HepG2 (cell line): ENCODE data around the gene NXN. TPM values are rescaled to one million over a fixed set of nuclear protein-coding genes. Genes with fewer than 3 reads are reported as not detected.

Source experiments
- CTCF ChIP-seq: sonication (generic); formaldehyde crosslinking; IDR thresholded peaks from 2 replicates; pipeline ENCODE4 v1.5.0; 2020; ENCODE audit warnings: mild to moderate bottlenecking, missing genetic modification reagents, moderate library complexity
- DNMT1 ChIP-seq: sonication (generic); formaldehyde crosslinking; IDR thresholded peaks from 2 replicates; pipeline ENCODE4 v1.5.1; 2020; ENCODE audit warnings: mild to moderate bottlenecking, missing genetic modification reagents
- E2F2 ChIP-seq: sonication (generic); formaldehyde crosslinking; IDR thresholded peaks from 2 replicates; pipeline ENCODE4 v1.4.0; 2020; ENCODE audit warnings: missing genetic modification reagents, borderline replicate concordance
- FOXP1 ChIP-seq, 2 experiments: fragments of 450-650 bp in 1 of 2; IDR thresholded peaks; 2 replicates each; pipeline ENCODE4 v1.6.1; 2017 to 2018; ENCODE audit warnings: antibody characterized with exemption in 1 of 2
- KDM5A ChIP-seq: fragments of 200-600 bp; sonication (generic); IDR thresholded peaks from 2 replicates; pipeline ENCODE4 v1.7.0; 2018; ENCODE audit warnings: antibody characterized with exemption, mild to moderate bottlenecking, low read length, borderline replicate concordance
- NFKB2 ChIP-seq: sonication (generic); formaldehyde crosslinking; IDR thresholded peaks from 2 replicates; pipeline ENCODE4 v1.4.0; 2020; ENCODE audit warnings: missing genetic modification reagents, borderline replicate concordance
- POLR2A ChIP-seq, 2 experiments: IDR thresholded peaks; 2 replicates each; pipeline ENCODE4 v1.6.1; 2011; ENCODE audit warnings: low read depth in 2 of 2, low read length in 2 of 2, mild to moderate bottlenecking in 1 of 2, moderate library complexity in 1 of 2; ENCODE audit not compliant: insufficient read depth in 1 of 2
- TMF1 ChIP-seq: sonication (generic); formaldehyde crosslinking; IDR thresholded peaks from 2 replicates; pipeline ENCODE4 v1.8.1; 2022; ENCODE audit warnings: low read depth, missing genetic modification reagents
- ZBTB40 ChIP-seq, 2 experiments: fragments of 450-650 bp in 1 of 2; sonication (generic) in 1 of 2; formaldehyde crosslinking in 1 of 2; IDR thresholded peaks; 2 replicates each; pipeline versions ENCODE4 v1.6.1 to v1.8.0; 2016 to 2022; ENCODE audit warnings: antibody characterized with exemption in 1 of 2, mild to moderate bottlenecking in 1 of 2, missing genetic modification reagents in 1 of 2
- ZNF20 ChIP-seq: sonication (generic); formaldehyde crosslinking; IDR thresholded peaks from 2 replicates; pipeline ENCODE4 v1.4.0; 2020; ENCODE audit warnings: mild to moderate bottlenecking, moderate library complexity, missing genetic modification reagents
- ZNF256 ChIP-seq: sonication (generic); formaldehyde crosslinking; conservative IDR thresholded peaks from 2 replicates; pipeline ENCODE4 v1.4.0; 2020; ENCODE audit warnings: missing genetic modification reagents
- ZNF276 ChIP-seq: sonication (generic); formaldehyde crosslinking; IDR thresholded peaks from 2 replicates; pipeline ENCODE4 v1.4.0; 2020; ENCODE audit warnings: mild to moderate bottlenecking, low read depth, missing genetic modification reagents
- ZNF562 ChIP-seq: sonication (generic); formaldehyde crosslinking; IDR thresholded peaks from 2 replicates; pipeline ENCODE4 v1.8.0; 2022; ENCODE audit warnings: missing genetic modification reagents, borderline replicate concordance
- polyA plus RNA-seq, 8 experiments: library from polyadenylated mRNA; depleted of rRNA in 3 of 8; stranded (reverse) in 7 of 8; unstranded in 1 of 8; fragments of >200 nt; fragmentation: Illumina TruSeq in 4 of 8; extraction: Trizol in 4 of 8; gene quantifications; 2 replicates each; pipeline versions ENCODE4 v1.2.1 to v1.2.3, GENCODE V29; 2011 to 2016; ENCODE audit warnings: low read depth in 4 of 8, missing spikeins in 1 of 8, mixed read lengths in 1 of 8; ENCODE audit not compliant: insufficient read depth in 1 of 8
- total RNA-seq, 5 experiments: library from RNA; depleted of rRNA; stranded (reverse); fragments of >200 nt; fragmentation: Illumina TruSeq; extraction: Trizol; gene quantifications; 2 replicates each; pipeline ENCODE4 v1.2.3, GENCODE V29; 2016; ENCODE audit warnings: low read depth in 1 of 5

NXN gene
- total and polyA plus RNA-seq, 2 of the 13 experiments (the other 11 are each of a cell fraction or from before 2014, with no cell fraction given) = 22.2 to 24.3 TPM

- no peak for TF ChIP-seq ZBTB40 (IDR thresholded peaks at IDR 0.05)
- TF ChIP-seq ZBTB40 (CRISPR knock-in tag; IDR thresholded peaks at IDR 0.05) = 0 out of 2 replicates have a peak, but pooled peaks have one; percentile 37
- no peak for TF ChIP-seq ZNF562 (CRISPR knock-in tag)
- TF ChIP-seq POLR2A (IDR thresholded peaks at IDR 0.05; ENCODE audit: insufficient read depth in 1 of 2, low read depth in 2 of 2, low read length in 2 of 2) = peak; percentile 44 to 86
- 0 out of 2 replicates have a peak, but pooled peaks have one; percentile 36 for TF ChIP-seq DNMT1 (CRISPR knock-in tag)
- TF ChIP-seq TMF1 (CRISPR knock-in tag) = no peak
- TF ChIP-seq CTCF (CRISPR knock-in tag) = peak; percentile 53
- no peak for TF ChIP-seq ZNF20 (CRISPR knock-in tag)
- TF ChIP-seq ZNF276 (CRISPR knock-in tag) = 0 out of 2 replicates have a peak, but pooled peaks have one; percentile 24
- no peak for TF ChIP-seq FOXP1 (IDR thresholded peaks at IDR 0.05)
- no peak for TF ChIP-seq FOXP1 (CRISPR knock-in tag; IDR thresholded peaks at IDR 0.05)
- no peak for TF ChIP-seq ZNF256 (CRISPR knock-in tag)
- no peak for TF ChIP-seq E2F2 (CRISPR knock-in tag)
- TF ChIP-seq KDM5A = no peak
- peak; percentile 48; the same call in 1 of the 2 replicates for TF ChIP-seq NFKB2 (CRISPR knock-in tag)
Observed at GRCh38 chr17:979539-980405, at the start of gene NXN (continued).
